ENCODE measurements around the gene LMNTD1. TPM values are rescaled to one million over a fixed set of nuclear protein-coding genes. Genes with fewer than 3 reads are reported as not detected.

LMNTD1 gene
- total RNA-seq, 1 donor from 2014 or later: not detected

GRCh38 chr12:25557830-25558436, 4.8 kb upstream of the LMNTD1 start:
- intact Hi-C loops (cut with micrococcal nuclease): no loop called here
- no peak for DNase-seq
- ATAC-seq: no peak

- DNase-seq: no peak
- ATAC-seq: no peak
- intact Hi-C loops (cut with micrococcal nuclease): no loop called here
Measured at GRCh38 chr12:25556153-25556552, 3.1 kb upstream of the LMNTD1 start.

GRCh38 chr12:25552681-25553080, 402 bp downstream of the LMNTD1 start:
- intact Hi-C loops (cut with micrococcal nuclease): no loop called here
- DNase-seq (no peak), ATAC-seq (no peak)

GRCh38 chr12:25550186-25550585, 2.9 kb downstream of the LMNTD1 start:
- DNase-seq (no peak), ATAC-seq (no peak)
- intact Hi-C loops (cut with micrococcal nuclease): no loop called here

- intact Hi-C loops (cut with micrococcal nuclease): no loop called here
- no peak for ATAC-seq
- DNase-seq: no peak
Measured at GRCh38 chr12:25549120-25549519, 4.0 kb downstream of the LMNTD1 start.

GRCh38 chr12:25546318-25546717, 6.8 kb downstream of the LMNTD1 start:
- intact Hi-C loops (cut with micrococcal nuclease): no loop called here
- ATAC-seq: no peak
- no peak for DNase-seq

- DNase-seq (no peak), ATAC-seq (no peak)
- intact Hi-C loops (cut with micrococcal nuclease): no loop called here
Measured at GRCh38 chr12:25533150-25533549, 19.9 kb downstream of the LMNTD1 start.

- intact Hi-C loops (cut with micrococcal nuclease): no loop called here
- no peak for DNase-seq
- ATAC-seq: no peak
Measured at GRCh38 chr12:25531502-25532052, 21.5 kb downstream of the LMNTD1 start.

GRCh38 chr12:25529738-25530137, 23.3 kb downstream of the LMNTD1 start:
- intact Hi-C loops (cut with micrococcal nuclease): no loop called here
- no peak for DNase-seq
- no peak for ATAC-seq

GRCh38 chr12:25526778-25527177, 26.3 kb downstream of the LMNTD1 start:
- DNase-seq (no peak), ATAC-seq (no peak)
- intact Hi-C loops (cut with micrococcal nuclease): no loop called here

- ATAC-seq: no peak
- DNase-seq: no peak
- intact Hi-C loops (cut with micrococcal nuclease): no loop called here
Measured at GRCh38 chr12:25524366-25524765, 28.7 kb downstream of the LMNTD1 start.

GRCh38 chr12:25521625-25522256, 31.3 kb downstream of the LMNTD1 start:
- ATAC-seq (no peak), DNase-seq (no peak)
- intact Hi-C loops (cut with micrococcal nuclease): no loop called here

GRCh38 chr12:25518512-25518911, 34.6 kb downstream of the LMNTD1 start:
- no peak for ATAC-seq
- intact Hi-C loops (cut with micrococcal nuclease): no loop called here

GRCh38 chr12:25504744-25505143, 48.3 kb downstream of the LMNTD1 start:
- intact Hi-C loops (cut with micrococcal nuclease): no loop called here
- ATAC-seq (no peak), DNase-seq (no peak)

More at GRCh38 chr12:25518512-25518911, 34.6 kb downstream of the LMNTD1 start:
- no peak for DNase-seq

- ATAC-seq (no peak), DNase-seq (no peak)
Measured at GRCh38 chr12:25503666-25504065, 49.4 kb downstream of the LMNTD1 start.

GRCh38 chr12:25502596-25502995, 50.5 kb downstream of the LMNTD1 start:
- intact Hi-C loops (cut with micrococcal nuclease): no loop called here
- ATAC-seq (no peak), DNase-seq (no peak)

More at GRCh38 chr12:25503666-25504065, 49.4 kb downstream of the LMNTD1 start:
- intact Hi-C loops (cut with micrococcal nuclease): no loop called here

- no peak for DNase-seq
- intact Hi-C loops (cut with micrococcal nuclease): no loop called here
- ATAC-seq: no peak
Measured at GRCh38 chr12:25502118-25502517, 51.0 kb downstream of the LMNTD1 start.

GRCh38 chr12:25501549-25501948, 51.5 kb downstream of the LMNTD1 start:
- intact Hi-C loops (cut with micrococcal nuclease): no loop called here
- ATAC-seq (no peak), DNase-seq (no peak)

GRCh38 chr12:25500651-25501050, 52.4 kb downstream of the LMNTD1 start:
- DNase-seq: no peak
- intact Hi-C loops (cut with micrococcal nuclease): no loop called here
- no peak for ATAC-seq

GRCh38 chr12:25497021-25497420, 56.1 kb downstream of the LMNTD1 start:
- ATAC-seq: no peak
- intact Hi-C loops (cut with micrococcal nuclease): no loop called here
- no peak for DNase-seq

GRCh38 chr12:25496098-25496587, 56.9 kb downstream of the LMNTD1 start:
- ATAC-seq (no peak), DNase-seq (no peak)
- intact Hi-C loops (cut with micrococcal nuclease): no loop called here
